Measurements from ENCODE around the gene ZNF726. TPM values are rescaled to one million over a fixed set of nuclear protein-coding genes. Genes with fewer than 3 reads are reported as not detected.
"Not testable (repeated sequence)": the region's sequence is repeated elsewhere in the genome, so short reads cannot be mapped to it uniquely, and the experiment has no call there.

Gene ZNF726
- polyA plus RNA-seq (2013, experiment 1 of 2; ENCODE audit: insufficient read length), result 1.0 TPM
- polyA plus RNA-seq (2013, experiment 2 of 2; ENCODE audit: insufficient read length), result 1.1 TPM

- peak; percentile 95 for DNase-seq
Observed at GRCh38 chr19:23914402-23915286, at the start of gene ZNF726. TSS of gene ZNF726 (plus strand) at chr19:23914886. CDS start at chr19:23914995, 109 bp downstream.

- DNase-seq, result no peak
Observed at GRCh38 chr19:23867895-23868294, 46.8 kb upstream of the ZNF726 start.

- DNase-seq, result no peak
Observed at GRCh38 chr19:23868630-23869029, 46.1 kb upstream of the ZNF726 start.

DNA sequence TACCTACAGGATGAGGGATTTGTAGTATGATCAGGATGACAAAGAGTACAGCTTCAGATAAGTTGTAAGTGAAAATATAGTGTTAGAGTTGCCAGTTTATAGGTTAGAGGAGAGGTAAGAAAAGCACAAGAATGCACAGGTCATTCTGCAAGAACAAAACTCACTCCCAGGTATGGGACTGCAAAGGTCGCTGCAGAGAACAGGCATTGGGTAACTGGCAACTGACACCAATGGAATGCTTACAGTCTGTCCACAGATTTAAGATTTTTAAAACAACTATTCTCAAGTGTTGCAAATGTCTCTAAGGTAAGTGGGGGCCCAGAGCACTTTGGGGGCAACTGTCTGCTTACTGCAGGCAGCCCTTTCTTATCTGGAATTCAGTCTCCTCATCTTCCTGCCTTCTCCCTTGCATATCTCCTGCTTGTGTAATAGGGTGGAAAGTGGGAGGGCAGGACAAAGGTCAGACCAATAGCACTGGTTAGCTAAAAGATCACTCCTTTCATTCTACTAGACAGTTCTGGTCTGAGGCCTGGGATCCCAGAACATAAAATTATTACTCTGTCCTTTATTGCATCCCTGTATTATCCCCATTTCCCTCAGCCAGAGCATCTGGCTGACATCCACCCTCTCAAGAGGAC is 42.3 kb upstream of the ZNF726 start:
- no peak for DNase-seq

DNA sequence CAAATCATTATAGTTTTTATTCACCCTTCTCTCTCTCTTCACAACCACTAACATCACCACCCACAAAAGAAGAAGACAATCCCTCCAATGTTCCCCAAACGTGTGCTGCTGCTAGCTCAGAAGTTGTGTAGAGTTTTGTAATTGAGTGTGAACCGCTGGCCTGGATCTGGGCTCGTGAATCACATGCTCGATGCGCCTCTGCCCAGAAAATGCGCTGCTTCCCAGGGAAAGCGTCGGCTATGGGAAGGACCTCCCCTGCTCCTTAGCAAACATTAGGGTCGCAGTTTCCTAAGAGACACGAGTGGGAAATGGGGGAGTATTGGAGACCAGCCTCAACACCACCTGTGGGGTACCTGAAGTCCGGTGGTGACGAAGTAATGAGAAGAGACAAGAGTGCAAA is 38.4 kb upstream of the ZNF726 start:
- DNase-seq, result no peak

DNA sequence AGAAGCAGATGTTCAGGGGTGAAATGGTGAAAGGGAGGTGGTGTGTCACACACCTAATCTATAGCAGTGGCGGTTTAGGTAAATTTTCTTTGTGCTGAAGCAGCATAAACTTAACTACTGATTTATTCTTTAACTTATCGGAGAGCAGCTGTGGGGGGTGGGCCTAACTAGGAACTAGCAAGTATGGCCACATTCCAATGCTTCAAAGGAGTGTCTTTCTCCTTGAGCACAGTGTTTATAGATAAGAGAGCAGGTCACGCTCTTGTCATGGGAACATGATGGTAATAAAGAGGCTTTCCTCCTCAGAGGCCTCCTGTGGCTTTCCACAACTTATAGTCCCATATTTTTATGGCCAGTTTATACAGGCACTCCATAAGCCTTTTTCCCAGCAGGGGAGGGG is 37.9 kb upstream of the ZNF726 start:
- not testable (repeated sequence) for DNase-seq

GRCh38 chr19:23882493-23882892 is 32.2 kb upstream of the ZNF726 start:
- no peak for DNase-seq

DNA sequence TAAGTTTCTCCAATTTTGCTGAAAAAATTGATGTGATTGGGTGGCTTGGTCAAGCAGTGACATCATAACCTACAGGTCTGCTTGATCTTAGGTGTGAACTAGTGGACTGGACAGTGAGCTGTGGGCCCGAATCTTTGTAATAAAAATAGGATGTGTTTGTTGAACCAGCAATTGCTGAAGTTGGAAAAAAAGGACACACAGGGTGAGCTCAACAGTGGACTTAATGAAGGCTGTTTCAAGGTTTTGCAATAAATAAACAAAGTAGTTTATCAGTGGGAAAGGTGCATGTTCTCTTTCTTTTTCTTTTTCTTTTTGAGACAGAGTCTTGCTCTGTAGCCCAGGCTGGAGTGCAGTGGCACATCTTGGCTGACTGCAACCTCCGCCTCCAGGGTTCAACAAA is 30.3 kb upstream of the ZNF726 start:
- DNase-seq, result no peak

DNA sequence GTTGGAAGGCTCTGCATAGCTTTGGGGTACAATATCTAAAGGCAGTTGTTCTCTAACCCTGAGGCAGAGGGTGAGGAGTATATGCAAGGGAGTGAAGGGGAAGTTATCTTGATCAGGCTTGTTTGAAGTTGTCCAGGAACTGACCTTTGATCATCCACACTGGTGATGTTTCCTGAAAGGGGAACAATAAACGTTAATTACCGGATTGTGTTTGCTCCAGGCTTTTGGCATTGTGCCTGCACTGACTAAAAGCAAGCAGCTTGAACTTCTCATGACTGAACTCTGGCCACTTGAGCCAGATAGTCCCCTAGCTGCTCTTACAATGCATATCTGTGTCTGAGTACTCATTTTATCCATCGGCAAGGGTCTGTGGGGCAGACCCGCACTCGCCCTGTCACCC is 27.0 kb upstream of the ZNF726 start:
- DNase-seq, result no peak

DNA sequence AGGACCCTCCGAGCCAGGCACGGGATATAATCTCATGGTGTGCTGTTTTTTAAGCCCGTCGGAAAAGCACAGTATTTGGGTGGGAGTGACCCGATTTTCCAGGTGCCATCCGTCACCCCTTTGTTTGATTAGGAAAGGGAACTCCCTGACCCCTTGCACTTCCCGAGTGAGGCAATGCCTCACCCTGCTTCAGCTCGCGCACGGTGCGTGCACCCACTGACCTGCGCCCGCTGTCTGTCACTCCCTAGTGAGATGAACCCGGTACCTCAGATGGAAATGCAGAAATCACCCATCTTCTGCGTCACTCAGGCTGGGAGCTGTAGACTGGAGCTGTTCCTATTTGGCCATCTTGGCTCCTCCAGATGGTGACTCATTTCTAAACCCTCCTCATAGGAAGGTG is 18.6 kb upstream of the ZNF726 start:
- not testable (repeated sequence) for DNase-seq

DNA sequence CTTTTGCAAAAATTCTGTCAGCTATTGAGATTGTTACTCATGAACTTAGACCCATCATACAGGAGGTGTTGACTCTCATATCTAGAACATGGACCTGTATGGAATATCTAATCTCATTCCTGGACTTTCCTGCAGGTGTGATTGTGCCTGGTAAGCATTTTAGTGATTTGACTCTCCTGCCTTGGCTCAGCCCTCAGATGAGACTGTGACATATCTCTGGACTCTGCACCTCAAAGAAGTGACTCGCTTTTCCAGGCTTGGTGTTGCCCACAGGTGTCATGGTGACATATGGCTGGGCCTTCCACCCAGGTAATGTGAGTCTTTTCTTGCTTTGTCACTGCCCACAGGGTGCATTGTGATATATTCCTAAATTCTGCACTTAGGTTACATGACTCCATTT is 17.8 kb upstream of the ZNF726 start:
- no peak for DNase-seq

DNA sequence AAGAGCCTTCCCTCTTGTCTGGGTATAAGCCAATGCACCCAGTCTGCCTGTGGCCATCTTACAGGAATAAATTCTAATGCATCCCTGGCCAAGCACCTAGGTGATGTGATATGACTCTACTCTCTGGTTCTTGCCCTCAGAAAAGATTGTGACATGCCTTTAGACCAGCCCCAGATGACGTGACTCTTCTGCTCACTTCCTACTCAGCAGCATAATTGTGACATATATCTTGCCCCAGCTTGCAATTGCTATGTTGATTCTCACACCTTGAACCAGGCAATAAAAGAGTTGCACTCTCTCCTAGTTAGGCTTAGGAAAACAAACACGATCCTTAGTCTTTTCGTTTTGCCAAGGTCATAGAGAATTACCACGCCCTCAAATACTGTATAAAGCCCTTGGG is 13.3 kb upstream of the ZNF726 start:
- no peak for DNase-seq

GRCh38 chr19:23904406-23904805 is 10.3 kb upstream of the ZNF726 start:
- no peak for DNase-seq

DNA sequence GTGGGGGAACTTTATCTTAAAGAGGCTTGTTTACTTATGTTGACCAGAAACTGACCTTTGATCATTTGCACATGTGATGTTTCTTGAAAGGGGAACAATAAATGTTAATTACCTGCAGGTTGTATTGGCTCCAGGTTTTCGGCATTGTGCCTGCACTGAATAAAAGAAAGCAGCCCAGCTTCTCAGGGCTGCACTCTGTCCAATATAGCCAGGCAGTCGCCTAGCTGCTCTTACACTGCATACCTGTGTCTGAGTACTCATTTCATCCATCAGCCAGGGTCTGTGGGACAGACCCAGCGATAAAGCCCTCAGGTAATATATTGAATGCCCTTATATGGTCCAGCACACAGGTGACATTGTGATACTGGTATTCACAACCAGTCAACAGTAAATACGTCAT is 8.9 kb upstream of the ZNF726 start:
- DNase-seq, result no peak

GRCh38 chr19:23906835-23907234 is 7.9 kb upstream of the ZNF726 start:
- no peak for DNase-seq

- no peak for DNase-seq
Observed at GRCh38 chr19:23908165-23908564, 6.5 kb upstream of the ZNF726 start.

DNA sequence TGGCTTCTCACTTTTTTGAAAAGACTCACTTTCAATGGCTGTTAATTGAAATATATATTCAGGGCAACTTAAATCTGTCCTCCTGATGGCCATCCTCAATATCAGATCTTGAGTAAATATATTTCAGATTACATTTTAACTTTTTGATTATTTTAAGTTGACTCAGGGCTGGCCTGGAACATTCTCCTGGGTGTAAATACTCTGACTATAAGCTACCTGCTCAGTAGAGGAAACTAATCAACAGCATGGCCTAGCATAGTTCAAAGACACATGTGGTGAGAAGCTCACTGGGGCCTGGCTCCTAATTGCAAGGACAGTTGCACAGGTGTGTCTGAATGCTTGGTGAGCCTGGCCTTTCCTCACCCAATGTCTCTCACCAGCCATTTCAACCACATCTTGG is 5.5 kb upstream of the ZNF726 start:
- DNase-seq, result no peak

- DNase-seq, result no peak
Observed at GRCh38 chr19:23913931-23914330, 755 bp upstream of the ZNF726 start.

- no peak for DNase-seq
Observed at GRCh38 chr19:23916991-23917390, 2.3 kb downstream of the ZNF726 start.

DNA sequence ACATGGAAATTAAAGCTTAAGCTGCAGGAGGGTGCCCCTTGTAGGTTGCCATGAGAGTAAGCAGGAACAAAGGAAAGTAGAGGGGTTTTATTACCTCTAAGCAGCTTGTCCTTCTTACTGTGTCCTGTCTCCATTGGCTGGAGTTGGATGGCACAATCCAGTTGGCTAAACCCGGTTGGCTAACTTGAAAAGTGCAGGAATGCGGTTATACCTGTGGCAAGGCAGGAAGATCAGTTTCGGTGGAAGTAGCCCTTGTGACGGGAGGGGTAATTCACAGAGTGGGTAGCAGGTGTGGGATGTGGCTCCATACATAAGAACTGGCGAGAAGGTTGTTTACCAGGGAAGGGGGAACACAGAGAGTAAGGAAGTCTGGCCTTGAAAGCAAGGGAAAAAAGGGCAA is 3.2 kb downstream of the ZNF726 start:
- DNase-seq, result no peak

GRCh38 chr19:23925285-23925684 is 10.6 kb downstream of the ZNF726 start:
- DNase-seq, result no peak

GRCh38 chr19:23932878-23933277 is 18.2 kb downstream of the ZNF726 start:
- no peak for DNase-seq

- not testable (repeated sequence) for DNase-seq
Observed at GRCh38 chr19:23937031-23937430, 22.3 kb downstream of the ZNF726 start.

- no peak for DNase-seq
Observed at GRCh38 chr19:23943411-23943810, 28.7 kb downstream of the ZNF726 start.
